Progenitor cell of endocrine pancreas (in vitro differentiated cells): ENCODE results near the gene NHSL1. TPM values are rescaled to one million over a fixed set of nuclear protein-coding genes. Genes with fewer than 3 reads are reported as not detected.

Experiments
- DNase-seq: peaks from one replicate; pipeline ENCODE4 v3.0.0; 2021; ENCODE audit warnings: low spot score; ENCODE audit not compliant: unreplicated experiment
- H3K27ac Mint-ChIP-seq: 2 replicates; pipeline ENCODE4 v1.8.0; 2021; ENCODE audit warnings: mild to moderate bottlenecking, moderate library complexity, mixed read lengths
- H3K27me3 Mint-ChIP-seq: 2 replicates; pipeline ENCODE4 v1.8.0; 2021; ENCODE audit warnings: mixed read lengths
- H3K36me3 Mint-ChIP-seq: 2 replicates; pipeline ENCODE4 v1.8.0; 2022; ENCODE audit warnings: mixed read lengths; ENCODE audit not compliant: insufficient read depth
- H3K4me1 Mint-ChIP-seq: 2 replicates; pipeline ENCODE4 v1.8.0; 2021; ENCODE audit warnings: low read depth, mixed read lengths
- H3K4me3 Mint-ChIP-seq: 2 replicates; pipeline ENCODE4 v1.8.0; 2021; ENCODE audit warnings: low read depth, mild to moderate bottlenecking, moderate library complexity, mixed read lengths
- H3K9me3 Mint-ChIP-seq: 2 replicates; pipeline ENCODE4 v1.8.0; 2021; ENCODE audit warnings: low read depth, mixed read lengths
- CTCF ChIP-seq: fragments of 200-600 bp; sonication (generic); IDR thresholded peaks from one replicate; pipeline ENCODE4 v1.5.0; 2021; ENCODE audit warnings: antibody characterized with exemption, mild to moderate bottlenecking; ENCODE audit not compliant: unreplicated experiment
- total RNA-seq: library from RNA; stranded (reverse); gene quantifications from 2 replicates; pipeline ENCODE4 v1.2.1, GENCODE V29; 2021

Gene NHSL1
- total RNA-seq, 1 donor from 2014 or later, result 86.5 TPM

DNA sequence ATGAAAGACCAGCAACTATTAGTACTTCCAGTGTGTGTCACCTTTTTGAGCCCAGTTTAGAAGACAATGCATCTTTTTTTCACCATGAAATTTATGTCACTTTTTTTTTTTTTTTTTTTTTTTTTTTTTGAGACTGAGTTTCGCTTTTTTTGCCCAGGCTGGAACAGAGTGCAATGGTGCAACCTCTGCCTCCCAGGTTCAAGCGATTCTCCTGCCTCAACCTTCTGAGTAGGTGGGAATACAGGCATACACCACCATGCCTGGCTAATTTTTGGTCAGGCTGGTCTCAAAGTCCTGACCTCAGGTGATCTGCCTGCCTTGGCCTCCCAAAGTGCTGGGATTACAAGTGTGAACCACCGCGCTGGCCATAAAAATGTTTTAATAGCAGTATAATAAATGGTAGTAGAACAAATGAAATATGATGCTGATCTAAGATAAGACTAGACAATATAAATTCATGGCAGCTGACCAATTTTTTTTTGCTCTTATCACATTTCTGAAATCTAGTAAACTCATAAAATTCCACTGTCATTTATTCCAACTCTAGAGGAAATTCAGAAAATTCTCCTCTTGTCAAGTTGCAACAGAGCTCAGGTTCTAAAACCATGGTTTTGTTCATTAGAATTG, 21.3 kb downstream of the NHSL1 start:
- H3K4me1 Mint-ChIP-seq, result peaks cover 2% of the 10 kb centered on the region
- peaks cover 2% of the 10 kb centered on the region for H3K9me3 Mint-ChIP-seq
- no peak for TF ChIP-seq CTCF
- H3K27ac Mint-ChIP-seq, result peak overlapping the region; percentile 59
- H3K27me3 Mint-ChIP-seq, result no peaks in the 10 kb centered on the region
- H3K4me3 Mint-ChIP-seq, result no peak overlapping the region
- H3K36me3 Mint-ChIP-seq, result peaks cover 20% of the 10 kb centered on the region
- DNase-seq, result no peak

- H3K27ac Mint-ChIP-seq, result no peak overlapping the region
- H3K4me1 Mint-ChIP-seq, result peaks cover 2% of the 10 kb centered on the region
- no peak for DNase-seq
- H3K4me3 Mint-ChIP-seq, result no peak overlapping the region
- no peaks in the 10 kb centered on the region for H3K27me3 Mint-ChIP-seq
- no peaks in the 10 kb centered on the region for H3K9me3 Mint-ChIP-seq
- TF ChIP-seq CTCF, result no peak
- H3K36me3 Mint-ChIP-seq, result peaks cover 19% of the 10 kb centered on the region
Observed at GRCh38 chr6:138476116-138476515, 23.2 kb downstream of the NHSL1 start.

- TF ChIP-seq CTCF, result no peak
- Mint-ChIP-seq H3K27ac (no peak overlapping the region), H3K4me1 (peaks cover 2% of the 10 kb centered on the region), H3K27me3 (no peaks in the 10 kb centered on the region), H3K9me3 (no peaks in the 10 kb centered on the region), H3K4me3 (no peak overlapping the region), H3K36me3 (peaks cover 24% of the 10 kb centered on the region)
- no peak for DNase-seq
Observed at GRCh38 chr6:138473144-138473543, 26.1 kb downstream of the NHSL1 start.

GRCh38 chr6:138468320-138469015, 30.8 kb downstream of the NHSL1 start:
- no peak for TF ChIP-seq CTCF
- Mint-ChIP-seq H3K9me3 (no peaks in the 10 kb centered on the region), H3K27ac (no peak overlapping the region), H3K27me3 (no peaks in the 10 kb centered on the region), H3K4me3 (no peak overlapping the region), H3K4me1 (peaks cover 2% of the 10 kb centered on the region), H3K36me3 (peaks cover 40% of the 10 kb centered on the region)
- no peak for DNase-seq

DNA sequence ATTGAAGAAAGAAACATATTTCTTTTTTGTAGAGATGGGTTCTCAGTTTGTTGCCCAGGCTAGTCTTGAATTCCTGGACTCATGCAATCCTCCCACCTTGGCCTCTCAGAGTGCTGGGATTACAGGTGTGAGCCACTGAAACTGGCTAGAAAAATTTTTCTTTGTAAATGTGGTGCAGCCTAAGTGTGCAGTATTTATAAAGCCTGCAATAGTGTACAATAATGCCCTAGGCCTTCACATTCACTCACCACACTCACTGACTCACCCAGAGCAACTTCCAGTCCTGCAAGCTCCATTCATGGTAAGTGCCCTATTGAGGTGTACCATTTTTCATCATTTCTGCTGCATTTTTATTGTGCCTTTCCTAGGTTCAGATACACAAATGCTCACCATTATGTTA, 31.4 kb downstream of the NHSL1 start:
- H3K27ac Mint-ChIP-seq, result no peak overlapping the region
- peaks cover 43% of the 10 kb centered on the region for H3K36me3 Mint-ChIP-seq
- DNase-seq, result no peak
- H3K4me3 Mint-ChIP-seq, result no peak overlapping the region
- no peaks in the 10 kb centered on the region for H3K27me3 Mint-ChIP-seq
- H3K4me1 Mint-ChIP-seq, result peaks cover 2% of the 10 kb centered on the region
- no peak for TF ChIP-seq CTCF
- no peaks in the 10 kb centered on the region for H3K9me3 Mint-ChIP-seq
